H1 (cell line): ENCODE data around the gene RAD9A. TPM values are rescaled to one million over a fixed set of nuclear protein-coding genes. Genes with fewer than 3 reads are reported as not detected.

Experiments used
- polyA plus RNA-seq, 7 experiments: library from polyadenylated mRNA; depleted of rRNA in 3 of 7; stranded (reverse) in 5 of 7; unstranded in 2 of 7; fragments of >200 nt in 5 of 7; fragments of 200-250 nt in 2 of 7; gene quantifications; 1 replicate in 5 of 7; 2 replicates in 1 of 7; 4 replicates in 1 of 7; pipeline versions ENCODE4 v1.2.1 to v1.2.3, GENCODE V29; 2011 to 2013; ENCODE audit warnings: missing spikeins in 2 of 7, mixed read lengths in 2 of 7
- total RNA-seq: library from RNA; stranded (reverse); fragmentation: NEBNext Ultra II Directional; extraction: Animal tissue kit (Norgen Biotek cat#: 25700); gene quantifications from 2 replicates; pipeline ENCODE4 v1.2.1, GENCODE V29; 2021
- TF ChIP-seq, protein P1 (sequence below): fragments of 300-600 bp; sonication (generic); IDR thresholded peaks from 2 replicates; pipeline ENCODE4 v1.7.1; 2012; ENCODE audit warnings: low read length, moderate library complexity, mild to moderate bottlenecking, inconsistent platforms; ENCODE audit not compliant: insufficient replicate concordance

RAD9A gene
- total and polyA plus RNA-seq, 2 of the 8 experiments (the other 6 are each of a cell fraction or from before 2014, with no cell fraction given), result 22.2 to 25.5 TPM

DNA sequence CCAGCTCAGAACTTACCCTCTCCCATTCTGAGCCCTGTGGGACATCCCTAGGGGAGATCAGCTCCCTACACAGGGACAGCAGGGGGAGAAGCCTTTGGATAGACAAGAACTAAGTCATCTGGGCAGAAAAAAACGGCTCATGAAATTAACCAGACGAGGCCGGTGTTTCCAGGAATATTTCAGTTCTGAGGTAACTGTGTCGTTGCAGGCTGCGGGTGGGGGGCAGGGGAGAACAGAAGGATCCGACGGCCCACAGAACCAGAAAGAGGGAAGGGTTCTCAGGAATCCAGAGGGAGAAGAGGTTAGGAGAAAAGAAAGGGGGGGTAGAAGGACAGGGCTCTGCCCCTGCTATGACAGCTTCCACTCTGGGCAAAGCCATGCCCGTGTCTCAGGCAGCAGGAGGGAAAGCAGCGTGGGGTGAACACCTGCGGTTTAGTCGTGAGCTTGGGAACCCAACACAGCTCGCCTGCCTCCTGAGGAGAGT is 21.9 kb upstream of the RAD9A start (continued):
- TF ChIP-seq, protein P1, sequence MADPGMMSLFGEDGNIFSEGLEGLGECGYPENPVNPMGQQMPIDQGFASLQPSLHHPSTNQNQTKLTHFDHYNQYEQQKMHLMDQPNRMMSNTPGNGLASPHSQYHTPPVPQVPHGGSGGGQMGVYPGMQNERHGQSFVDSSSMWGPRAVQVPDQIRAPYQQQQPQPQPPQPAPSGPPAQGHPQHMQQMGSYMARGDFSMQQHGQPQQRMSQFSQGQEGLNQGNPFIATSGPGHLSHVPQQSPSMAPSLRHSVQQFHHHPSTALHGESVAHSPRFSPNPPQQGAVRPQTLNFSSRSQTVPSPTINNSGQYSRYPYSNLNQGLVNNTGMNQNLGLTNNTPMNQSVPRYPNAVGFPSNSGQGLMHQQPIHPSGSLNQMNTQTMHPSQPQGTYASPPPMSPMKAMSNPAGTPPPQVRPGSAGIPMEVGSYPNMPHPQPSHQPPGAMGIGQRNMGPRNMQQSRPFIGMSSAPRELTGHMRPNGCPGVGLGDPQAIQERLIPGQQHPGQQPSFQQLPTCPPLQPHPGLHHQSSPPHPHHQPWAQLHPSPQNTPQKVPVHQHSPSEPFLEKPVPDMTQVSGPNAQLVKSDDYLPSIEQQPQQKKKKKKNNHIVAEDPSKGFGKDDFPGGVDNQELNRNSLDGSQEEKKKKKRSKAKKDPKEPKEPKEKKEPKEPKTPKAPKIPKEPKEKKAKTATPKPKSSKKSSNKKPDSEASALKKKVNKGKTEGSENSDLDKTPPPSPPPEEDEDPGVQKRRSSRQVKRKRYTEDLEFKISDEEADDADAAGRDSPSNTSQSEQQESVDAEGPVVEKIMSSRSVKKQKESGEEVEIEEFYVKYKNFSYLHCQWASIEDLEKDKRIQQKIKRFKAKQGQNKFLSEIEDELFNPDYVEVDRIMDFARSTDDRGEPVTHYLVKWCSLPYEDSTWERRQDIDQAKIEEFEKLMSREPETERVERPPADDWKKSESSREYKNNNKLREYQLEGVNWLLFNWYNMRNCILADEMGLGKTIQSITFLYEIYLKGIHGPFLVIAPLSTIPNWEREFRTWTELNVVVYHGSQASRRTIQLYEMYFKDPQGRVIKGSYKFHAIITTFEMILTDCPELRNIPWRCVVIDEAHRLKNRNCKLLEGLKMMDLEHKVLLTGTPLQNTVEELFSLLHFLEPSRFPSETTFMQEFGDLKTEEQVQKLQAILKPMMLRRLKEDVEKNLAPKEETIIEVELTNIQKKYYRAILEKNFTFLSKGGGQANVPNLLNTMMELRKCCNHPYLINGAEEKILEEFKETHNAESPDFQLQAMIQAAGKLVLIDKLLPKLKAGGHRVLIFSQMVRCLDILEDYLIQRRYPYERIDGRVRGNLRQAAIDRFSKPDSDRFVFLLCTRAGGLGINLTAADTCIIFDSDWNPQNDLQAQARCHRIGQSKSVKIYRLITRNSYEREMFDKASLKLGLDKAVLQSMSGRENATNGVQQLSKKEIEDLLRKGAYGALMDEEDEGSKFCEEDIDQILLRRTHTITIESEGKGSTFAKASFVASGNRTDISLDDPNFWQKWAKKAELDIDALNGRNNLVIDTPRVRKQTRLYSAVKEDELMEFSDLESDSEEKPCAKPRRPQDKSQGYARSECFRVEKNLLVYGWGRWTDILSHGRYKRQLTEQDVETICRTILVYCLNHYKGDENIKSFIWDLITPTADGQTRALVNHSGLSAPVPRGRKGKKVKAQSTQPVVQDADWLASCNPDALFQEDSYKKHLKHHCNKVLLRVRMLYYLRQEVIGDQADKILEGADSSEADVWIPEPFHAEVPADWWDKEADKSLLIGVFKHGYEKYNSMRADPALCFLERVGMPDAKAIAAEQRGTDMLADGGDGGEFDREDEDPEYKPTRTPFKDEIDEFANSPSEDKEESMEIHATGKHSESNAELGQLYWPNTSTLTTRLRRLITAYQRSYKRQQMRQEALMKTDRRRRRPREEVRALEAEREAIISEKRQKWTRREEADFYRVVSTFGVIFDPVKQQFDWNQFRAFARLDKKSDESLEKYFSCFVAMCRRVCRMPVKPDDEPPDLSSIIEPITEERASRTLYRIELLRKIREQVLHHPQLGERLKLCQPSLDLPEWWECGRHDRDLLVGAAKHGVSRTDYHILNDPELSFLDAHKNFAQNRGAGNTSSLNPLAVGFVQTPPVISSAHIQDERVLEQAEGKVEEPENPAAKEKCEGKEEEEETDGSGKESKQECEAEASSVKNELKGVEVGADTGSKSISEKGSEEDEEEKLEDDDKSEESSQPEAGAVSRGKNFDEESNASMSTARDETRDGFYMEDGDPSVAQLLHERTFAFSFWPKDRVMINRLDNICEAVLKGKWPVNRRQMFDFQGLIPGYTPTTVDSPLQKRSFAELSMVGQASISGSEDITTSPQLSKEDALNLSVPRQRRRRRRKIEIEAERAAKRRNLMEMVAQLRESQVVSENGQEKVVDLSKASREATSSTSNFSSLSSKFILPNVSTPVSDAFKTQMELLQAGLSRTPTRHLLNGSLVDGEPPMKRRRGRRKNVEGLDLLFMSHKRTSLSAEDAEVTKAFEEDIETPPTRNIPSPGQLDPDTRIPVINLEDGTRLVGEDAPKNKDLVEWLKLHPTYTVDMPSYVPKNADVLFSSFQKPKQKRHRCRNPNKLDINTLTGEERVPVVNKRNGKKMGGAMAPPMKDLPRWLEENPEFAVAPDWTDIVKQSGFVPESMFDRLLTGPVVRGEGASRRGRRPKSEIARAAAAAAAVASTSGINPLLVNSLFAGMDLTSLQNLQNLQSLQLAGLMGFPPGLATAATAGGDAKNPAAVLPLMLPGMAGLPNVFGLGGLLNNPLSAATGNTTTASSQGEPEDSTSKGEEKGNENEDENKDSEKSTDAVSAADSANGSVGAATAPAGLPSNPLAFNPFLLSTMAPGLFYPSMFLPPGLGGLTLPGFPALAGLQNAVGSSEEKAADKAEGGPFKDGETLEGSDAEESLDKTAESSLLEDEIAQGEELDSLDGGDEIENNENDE, result no peak
- TF ChIP-seq, all 59 proteins: peak for 0
